GDM1 (cell line): ENCODE data around the gene RMI2.

Experiments used
- DNase-seq: peaks from one replicate; lab custom pipeline; 2025; lab: John Stamatoyannopoulos, UW

The RMI2 gene

GRCh38 chr16:11328172-11329070, 16.8 kb upstream of the RMI2 start:
- peak; percentile 52 for DNase-seq

DNA sequence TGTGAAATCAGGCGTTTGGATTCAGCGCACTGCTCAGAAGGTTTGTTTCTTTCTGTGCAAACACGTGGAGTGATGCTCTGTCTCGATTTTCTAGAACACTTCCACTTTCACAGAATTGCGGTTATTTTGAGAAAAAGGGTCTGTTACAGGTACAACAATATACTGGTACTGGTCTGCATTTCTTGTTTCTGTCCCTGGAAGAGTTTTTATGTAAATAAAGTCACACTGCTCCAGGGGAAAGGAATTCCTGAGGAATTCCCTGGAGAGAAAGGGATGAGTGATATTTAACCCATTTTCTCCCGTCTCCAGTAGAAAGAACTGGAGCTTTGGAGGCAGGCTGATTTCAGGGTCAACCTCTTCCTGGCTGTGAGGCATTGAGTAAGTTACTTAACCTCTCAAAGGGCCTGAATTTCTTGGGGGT, 16.2 kb upstream of the RMI2 start:
- DNase-seq: no peak

DNA sequence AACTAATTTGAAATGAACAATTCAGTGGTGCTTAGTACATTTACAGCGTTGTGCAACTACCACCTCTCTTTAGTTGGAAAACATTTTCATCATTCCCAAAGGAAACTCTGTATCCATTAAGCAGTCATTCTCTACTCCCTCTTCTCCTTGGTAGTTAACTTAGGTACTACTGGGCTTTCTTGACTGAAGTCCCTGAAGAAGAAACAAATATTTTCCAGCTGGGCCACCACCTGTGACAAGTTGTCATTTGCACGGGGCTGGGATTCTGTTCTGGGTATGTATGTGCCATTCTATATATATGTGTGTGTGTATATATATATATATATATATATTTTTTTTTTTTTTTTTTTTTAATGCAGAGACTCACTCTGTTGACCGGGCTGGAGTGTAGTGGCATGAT, 15.4 kb upstream of the RMI2 start:
- DNase-seq: no peak

- no peak for DNase-seq
These were observed 14.6 kb upstream of the RMI2 start for GRCh38 chr16:11330526-11331237.

GRCh38 chr16:11331967-11332366, 13.3 kb upstream of the RMI2 start:
- no peak for DNase-seq

GRCh38 chr16:11333010-11333409, 12.2 kb upstream of the RMI2 start:
- DNase-seq: no peak

DNA sequence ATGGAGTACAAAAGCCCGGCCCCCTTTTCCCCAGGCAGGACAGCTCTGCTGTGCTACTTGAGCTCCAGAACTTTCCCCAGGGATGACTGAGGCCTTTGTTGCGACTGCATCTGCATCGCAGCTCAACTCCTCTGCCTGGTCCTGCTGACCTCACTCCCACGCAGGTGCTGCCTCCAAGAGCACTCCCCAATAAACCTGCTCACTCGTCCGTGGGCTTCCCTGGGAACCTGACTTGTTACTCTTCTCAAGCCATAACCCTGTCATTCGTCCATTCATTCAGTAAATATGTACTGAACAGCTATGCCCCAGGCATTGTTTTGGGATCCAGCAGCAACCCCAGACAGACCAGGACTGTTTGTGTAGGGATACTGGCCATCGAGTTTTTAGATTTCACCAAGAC, 11.6 kb upstream of the RMI2 start:
- DNase-seq: no peak

- DNase-seq: no peak
These were observed 10.3 kb upstream of the RMI2 start for GRCh38 chr16:11334831-11335404.

- DNase-seq: no peak
These were observed 6.2 kb upstream of the RMI2 start for GRCh38 chr16:11339075-11339474.

- DNase-seq: no peak
These were observed 4.5 kb upstream of the RMI2 start for GRCh38 chr16:11340710-11341109.

DNA sequence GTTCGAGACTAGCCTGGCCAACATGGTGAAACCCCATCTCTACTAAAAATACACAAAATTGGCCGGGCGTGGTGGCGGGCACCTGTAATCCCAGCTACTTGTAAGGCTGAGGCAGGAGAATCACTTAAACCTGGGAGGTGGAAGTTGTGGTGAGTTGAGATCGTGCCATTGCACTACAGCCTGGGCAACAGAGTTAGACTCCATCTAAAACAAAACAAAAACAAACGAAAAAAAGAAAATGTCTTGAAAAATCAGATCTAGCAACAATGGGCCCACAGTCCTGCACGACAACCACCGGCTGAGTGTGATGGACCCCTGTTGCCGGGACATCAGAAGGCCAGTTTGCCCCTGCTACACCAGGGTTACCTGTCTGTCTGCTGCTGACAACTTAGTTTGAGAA, 3.9 kb upstream of the RMI2 start:
- no peak for DNase-seq

- DNase-seq: no peak
These were observed 3.0 kb upstream of the RMI2 start for GRCh38 chr16:11342021-11342855.

GRCh38 chr16:11346700-11347319, 1.6 kb downstream of the RMI2 start:
- no peak for DNase-seq

- no peak for DNase-seq
These were observed 2.6 kb downstream of the RMI2 start for GRCh38 chr16:11347831-11348230.

DNA sequence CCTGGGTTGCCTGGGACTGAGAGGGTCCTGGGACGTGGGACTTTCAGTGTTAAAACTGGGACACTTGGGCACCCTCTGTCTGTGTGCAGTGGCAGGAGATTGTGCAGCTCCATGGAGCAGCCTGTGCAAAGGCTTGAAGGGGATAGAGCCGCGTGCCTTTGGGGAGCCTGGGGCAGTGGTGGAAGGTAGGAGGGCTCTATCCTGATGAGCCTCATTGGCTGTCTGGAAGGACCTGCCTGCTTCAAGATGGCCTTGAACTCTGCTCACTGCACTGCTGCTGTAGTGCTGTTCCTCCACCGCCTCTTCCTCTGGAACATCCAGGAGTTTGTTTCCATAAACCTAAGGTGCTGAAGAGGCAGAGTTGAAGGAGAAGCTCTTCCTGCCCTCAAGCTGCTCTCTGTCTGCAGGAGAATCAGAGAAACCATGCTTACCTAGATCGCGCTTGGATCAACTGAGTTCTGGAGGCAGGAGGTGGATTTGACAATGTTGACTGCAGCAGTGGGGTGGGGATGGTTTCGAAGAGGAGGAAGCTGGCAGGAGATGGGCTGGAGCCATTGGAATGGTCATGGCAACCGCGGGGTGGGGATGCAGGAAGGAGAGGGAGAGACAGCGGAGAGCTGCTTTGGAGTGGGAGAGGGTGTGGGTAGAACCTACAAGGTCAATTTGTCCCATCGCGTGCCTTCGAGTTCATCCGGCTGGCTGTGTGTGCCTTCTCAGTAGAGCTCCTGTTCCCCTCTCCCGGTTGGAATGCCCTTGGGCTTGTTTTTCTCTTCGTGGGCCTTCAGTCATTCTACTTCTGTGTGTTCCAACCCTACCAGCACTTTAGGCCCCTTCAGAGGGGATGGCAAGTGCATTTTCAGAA, 3.7 kb downstream of the RMI2 start:
- DNase-seq: no peak

DNA sequence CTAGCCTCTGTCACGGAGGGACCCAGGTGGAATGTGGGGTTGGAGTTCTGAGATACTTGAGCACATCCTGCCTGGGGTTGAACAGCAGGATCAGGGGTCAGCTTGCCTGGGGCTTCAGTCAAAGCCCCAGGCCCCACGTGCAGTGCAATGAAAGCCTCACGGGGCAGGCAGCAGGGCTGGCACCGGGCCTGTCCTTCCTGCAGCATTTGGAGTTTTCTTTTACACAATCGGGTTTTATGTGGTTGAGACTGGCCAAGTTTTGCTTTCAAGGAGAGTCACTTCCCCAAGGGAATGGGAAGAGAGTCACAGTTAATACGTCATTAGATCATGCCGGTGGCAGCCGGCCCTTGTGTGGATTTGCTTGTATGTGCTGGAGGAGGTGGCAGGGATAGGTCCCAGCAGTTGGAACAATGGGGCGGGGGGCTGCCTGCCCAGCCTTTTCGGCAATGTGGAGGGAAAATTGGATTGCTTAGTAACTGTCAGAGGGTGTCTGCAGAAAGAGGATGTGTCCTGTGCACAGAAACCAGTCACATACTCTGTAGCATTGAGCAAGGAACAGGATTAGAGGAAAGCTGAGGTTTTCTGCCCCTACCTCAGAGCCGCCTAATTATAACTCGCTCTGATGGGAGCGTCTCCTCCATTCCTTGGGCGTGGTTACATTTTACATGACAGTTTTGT, 4.5 kb downstream of the RMI2 start:
- peak; percentile 35 for DNase-seq

DNA sequence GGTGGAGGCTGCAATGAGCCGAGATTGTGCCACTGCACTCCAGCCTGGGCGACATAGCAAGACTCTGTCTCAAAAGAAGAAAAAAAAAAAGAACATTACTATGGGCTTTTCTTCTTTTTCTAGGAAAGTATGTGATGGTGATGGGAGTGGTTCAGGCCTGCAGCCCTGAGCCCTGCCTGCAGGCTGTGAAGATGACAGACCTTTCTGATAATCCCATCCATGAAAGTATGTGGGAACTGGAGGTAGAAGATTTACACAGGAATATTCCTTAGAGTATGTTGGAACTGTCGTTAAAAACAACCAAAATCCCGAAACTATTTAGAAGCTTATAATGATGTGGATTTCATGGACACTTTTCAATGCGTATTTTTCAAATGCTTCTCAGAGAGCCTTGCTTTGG, 5.3 kb downstream of the RMI2 start:
- DNase-seq: no peak

- no peak for DNase-seq
These were observed 5.7 kb downstream of the RMI2 start for GRCh38 chr16:11350921-11351335.

GRCh38 chr16:11353158-11353557, 7.9 kb downstream of the RMI2 start:
- DNase-seq: no peak

- DNase-seq: no peak
These were observed 9.1 kb downstream of the RMI2 start for GRCh38 chr16:11354407-11354732.
